ENCODE results near the gene CUZD1. TPM values are rescaled to one million over a fixed set of nuclear protein-coding genes. Genes with fewer than 3 reads are reported as not detected.

CUZD1 gene, protein sequence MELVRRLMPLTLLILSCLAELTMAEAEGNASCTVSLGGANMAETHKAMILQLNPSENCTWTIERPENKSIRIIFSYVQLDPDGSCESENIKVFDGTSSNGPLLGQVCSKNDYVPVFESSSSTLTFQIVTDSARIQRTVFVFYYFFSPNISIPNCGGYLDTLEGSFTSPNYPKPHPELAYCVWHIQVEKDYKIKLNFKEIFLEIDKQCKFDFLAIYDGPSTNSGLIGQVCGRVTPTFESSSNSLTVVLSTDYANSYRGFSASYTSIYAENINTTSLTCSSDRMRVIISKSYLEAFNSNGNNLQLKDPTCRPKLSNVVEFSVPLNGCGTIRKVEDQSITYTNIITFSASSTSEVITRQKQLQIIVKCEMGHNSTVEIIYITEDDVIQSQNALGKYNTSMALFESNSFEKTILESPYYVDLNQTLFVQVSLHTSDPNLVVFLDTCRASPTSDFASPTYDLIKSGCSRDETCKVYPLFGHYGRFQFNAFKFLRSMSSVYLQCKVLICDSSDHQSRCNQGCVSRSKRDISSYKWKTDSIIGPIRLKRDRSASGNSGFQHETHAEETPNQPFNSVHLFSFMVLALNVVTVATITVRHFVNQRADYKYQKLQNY
- total RNA-seq (2022; extraction: Qiagen RNA extraction): 1.2 to 1.7 TPM (median 1.5 TPM) in 5 replicates

DNA sequence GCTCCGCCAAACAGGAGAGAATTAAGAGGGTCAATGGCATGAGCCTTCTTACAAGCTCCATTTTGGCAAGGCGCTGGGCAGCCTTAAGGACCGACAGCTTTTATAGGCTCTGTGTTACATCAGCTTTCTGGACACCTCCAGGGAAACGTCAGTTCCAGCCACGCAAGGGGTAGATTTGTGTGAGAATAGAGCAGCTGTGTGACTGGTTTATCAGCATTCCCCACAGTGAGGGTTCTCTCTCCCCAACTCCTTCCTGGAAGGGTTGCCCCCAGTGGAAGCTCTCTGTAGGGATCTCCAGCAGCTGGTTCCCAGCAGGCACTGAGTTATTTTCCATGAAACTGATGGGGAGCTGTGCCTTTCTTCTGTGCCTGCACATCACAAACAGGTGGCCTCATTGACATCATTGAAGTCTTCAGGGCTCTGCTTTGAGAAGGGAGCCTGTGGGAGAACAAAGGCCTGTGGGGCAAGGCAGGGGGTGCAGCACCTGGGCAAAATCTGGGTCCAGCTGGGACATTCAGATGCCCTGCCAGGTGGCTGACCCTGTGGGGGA, at the start of gene CUZD1:
Gene CUZD1, minus strand, starts transcription at position 75 of the 550 bp plus-strand sequence. Its CDS starts 14 bp downstream, at position 61.

DNA sequence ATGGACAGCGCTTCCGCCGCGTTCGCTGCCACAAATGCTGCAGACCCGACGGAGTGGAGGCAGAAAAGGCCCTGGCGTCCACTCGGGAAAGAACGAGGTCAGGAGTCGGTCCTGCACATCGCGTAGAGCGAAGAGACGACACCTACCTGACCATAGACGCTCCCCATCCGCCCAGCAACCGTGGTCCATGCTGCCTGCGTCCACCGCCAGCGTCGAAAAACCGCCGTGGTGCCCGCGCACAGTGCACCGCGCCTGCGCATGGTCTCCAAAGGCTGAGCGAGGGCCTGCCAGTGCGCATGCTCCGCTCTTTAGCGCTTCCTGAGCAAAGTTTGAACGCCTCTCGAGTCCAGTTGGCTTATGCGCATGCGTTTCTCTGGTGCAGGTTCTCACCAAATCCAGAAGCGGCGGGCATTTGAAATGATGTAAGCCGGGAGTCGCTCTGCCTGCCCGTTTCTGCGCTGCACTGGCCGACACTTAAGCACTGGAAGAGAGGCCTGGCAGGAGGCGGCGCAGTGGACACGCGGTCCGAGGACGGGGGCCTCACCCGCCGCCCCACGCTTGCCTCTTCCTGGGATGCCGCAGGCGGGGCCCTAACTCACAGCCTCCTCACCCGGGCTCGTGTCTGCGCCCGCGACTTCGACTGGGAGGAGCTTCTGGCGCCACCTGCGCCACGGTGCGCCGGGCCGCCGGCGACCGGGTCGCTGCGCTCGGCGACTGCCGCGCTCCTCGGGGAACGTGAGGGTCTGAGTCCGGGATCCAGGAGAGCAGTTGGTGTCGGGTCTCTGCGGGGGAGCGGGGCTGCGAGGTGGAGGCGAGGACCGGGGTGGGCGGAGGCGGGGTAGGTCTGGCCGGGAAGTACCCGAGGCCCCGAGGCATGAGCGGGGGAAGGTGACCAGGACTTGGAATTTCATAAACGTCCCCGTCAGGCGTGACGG, 33.9 kb upstream of the CUZD1 start, which contains the start of gene FAM24B:
Gene FAM24B, minus strand, starts transcription at position 243 of the 935 bp plus-strand sequence. CDS start 29,066 bp downstream, outside the sequence.

Other genes with a start within 250 kb of the CUZD1 start
- gene C10orf120, start 146.0 kb downstream of the CUZD1 start, total RNA-seq (2022; extraction: Qiagen RNA extraction): not detected in 5 replicates
- gene FAM24B, start 33.7 kb upstream of the CUZD1 start, total RNA-seq (2022; extraction: Qiagen RNA extraction): 14.1 to 15.2 TPM (median 15.0 TPM) in 5 replicates
- gene FAM24A, start 64.8 kb upstream of the CUZD1 start, total RNA-seq (2022; extraction: Qiagen RNA extraction): not detected in 5 replicates
- gene C10orf88, start 108.4 kb upstream of the CUZD1 start, total RNA-seq (2022; extraction: Qiagen RNA extraction): 7.2 to 9.5 TPM (median 9.2 TPM) in 5 replicates
- 3.5 to 5.4 TPM (median 4.7 TPM) in 5 replicates for gene PSTK, start 134.5 kb upstream of the CUZD1 start, total RNA-seq (2022; extraction: Qiagen RNA extraction)
- gene IKZF5, start 162.9 kb upstream of the CUZD1 start, total RNA-seq (2022; extraction: Qiagen RNA extraction): 5.7 to 7.9 TPM (median 6.4 TPM) in 5 replicates
- gene ACADSB, start 163.1 kb upstream of the CUZD1 start, total RNA-seq (2022; extraction: Qiagen RNA extraction): 6.0 to 8.6 TPM (median 7.8 TPM) in 5 replicates

Data from A549 treated with CORT108297 at 1 μM for 4 hours (cell line).